HEK293 (cell line): ENCODE results near the gene PIP4K2A.

Experiments used
- KLF1 ChIP-seq: fragments of 450-650 bp; formaldehyde crosslinking; IDR thresholded peaks from 2 replicates; pipeline ENCODE4 v1.5.1; 2016; ENCODE audit warnings: missing biosample characterization, missing genetic modification characterization
- ZNF513 ChIP-seq: fragments of 450-650 bp; IDR thresholded peaks from 2 replicates; pipeline ENCODE4 v1.5.1; 2018; ENCODE audit warnings: missing biosample characterization, missing genetic modification characterization
- ZNF530 ChIP-seq: fragments of 450-650 bp; formaldehyde crosslinking; IDR thresholded peaks from 2 replicates; pipeline ENCODE4 v1.5.1; 2016; ENCODE audit warnings: low read depth, missing biosample characterization, missing genetic modification characterization
- TF ChIP-seq, protein P1 (sequence below): fragments of 450-650 bp; formaldehyde crosslinking; IDR thresholded peaks from 2 replicates; pipeline ENCODE4 v1.5.1; 2016; ENCODE audit warnings: missing biosample characterization, missing genetic modification characterization

DNA sequence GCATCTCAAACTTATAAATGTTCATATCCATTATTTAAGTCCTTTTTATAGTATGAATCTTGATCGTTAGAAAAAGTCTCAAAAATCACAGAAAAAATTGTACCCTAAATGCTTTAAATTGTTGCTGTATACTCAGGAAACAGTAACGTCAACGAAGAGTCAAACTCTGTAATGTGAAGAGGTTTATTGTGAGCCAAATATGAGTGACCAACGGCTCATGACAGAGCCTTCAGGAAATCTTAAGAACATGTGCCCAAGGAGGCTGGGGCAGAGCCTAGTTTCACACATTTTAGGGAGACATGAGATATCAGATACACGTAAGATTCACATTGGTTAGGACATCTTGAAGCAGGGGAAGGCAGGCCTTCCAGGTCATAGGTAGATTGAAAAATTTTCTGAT, 86.1 kb downstream of the PIP4K2A start:
- TF ChIP-seq KLF1 (tag by site-specific recombination): no peak
- TF ChIP-seq, protein P1, sequence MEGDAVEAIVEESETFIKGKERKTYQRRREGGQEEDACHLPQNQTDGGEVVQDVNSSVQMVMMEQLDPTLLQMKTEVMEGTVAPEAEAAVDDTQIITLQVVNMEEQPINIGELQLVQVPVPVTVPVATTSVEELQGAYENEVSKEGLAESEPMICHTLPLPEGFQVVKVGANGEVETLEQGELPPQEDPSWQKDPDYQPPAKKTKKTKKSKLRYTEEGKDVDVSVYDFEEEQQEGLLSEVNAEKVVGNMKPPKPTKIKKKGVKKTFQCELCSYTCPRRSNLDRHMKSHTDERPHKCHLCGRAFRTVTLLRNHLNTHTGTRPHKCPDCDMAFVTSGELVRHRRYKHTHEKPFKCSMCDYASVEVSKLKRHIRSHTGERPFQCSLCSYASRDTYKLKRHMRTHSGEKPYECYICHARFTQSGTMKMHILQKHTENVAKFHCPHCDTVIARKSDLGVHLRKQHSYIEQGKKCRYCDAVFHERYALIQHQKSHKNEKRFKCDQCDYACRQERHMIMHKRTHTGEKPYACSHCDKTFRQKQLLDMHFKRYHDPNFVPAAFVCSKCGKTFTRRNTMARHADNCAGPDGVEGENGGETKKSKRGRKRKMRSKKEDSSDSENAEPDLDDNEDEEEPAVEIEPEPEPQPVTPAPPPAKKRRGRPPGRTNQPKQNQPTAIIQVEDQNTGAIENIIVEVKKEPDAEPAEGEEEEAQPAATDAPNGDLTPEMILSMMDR (tag by site-specific recombination): no peak
- no peak for TF ChIP-seq ZNF530 (tag by site-specific recombination)
- no peak for TF ChIP-seq ZNF513 (tag by site-specific recombination)
